GM18858 (cell line): Measurements from ENCODE around the gene BTBD8.
A peak's percentile ranks its signal among the peaks of the same experiment; 100 is the strongest.
"Not testable (repeated sequence)": the region's sequence is repeated elsewhere in the genome, so short reads cannot be mapped to it uniquely, and the experiment has no call there.

Experiments used
- ATAC-seq: cut with Tn5 transposase; IDR thresholded peaks from one replicate; pipeline ENCODE4 v1.9.1; 2021; ENCODE audit not compliant: unreplicated experiment

Gene BTBD8

GRCh38 chr1:92080128-92080985 lies at the start of gene BTBD8:
BTBD8 (plus strand) TSS chr1:92080345; CDS start chr1:92080572, 227 bp downstream.
- ATAC-seq, result peak; percentile 88

- no peak for ATAC-seq
Measured at GRCh38 chr1:92030656-92031107, 49.5 kb upstream of the BTBD8 start.

- no peak for ATAC-seq
Measured at GRCh38 chr1:92031281-92032110, 48.6 kb upstream of the BTBD8 start.

- no peak for ATAC-seq
Measured at GRCh38 chr1:92037400-92037799, 42.7 kb upstream of the BTBD8 start.

- ATAC-seq, result no peak
Measured at GRCh38 chr1:92038695-92039346, 41.3 kb upstream of the BTBD8 start.

- ATAC-seq, result no peak
Measured at GRCh38 chr1:92040971-92041370, 39.2 kb upstream of the BTBD8 start.

- no peak for ATAC-seq
Measured at GRCh38 chr1:92043621-92044020, 36.5 kb upstream of the BTBD8 start.

GRCh38 chr1:92045766-92046495 lies 34.2 kb upstream of the BTBD8 start:
- no peak for ATAC-seq

- ATAC-seq, result no peak
Measured at GRCh38 chr1:92051948-92052347, 28.2 kb upstream of the BTBD8 start.

- no peak for ATAC-seq
Measured at GRCh38 chr1:92065042-92065441, 15.1 kb upstream of the BTBD8 start.

- no peak for ATAC-seq
Measured at GRCh38 chr1:92066321-92066720, 13.8 kb upstream of the BTBD8 start.

- ATAC-seq, result no peak
Measured at GRCh38 chr1:92070892-92071291, 9.3 kb upstream of the BTBD8 start.

GRCh38 chr1:92074446-92074845 lies 5.7 kb upstream of the BTBD8 start:
- not testable (repeated sequence) for ATAC-seq

GRCh38 chr1:92075311-92075710 lies 4.8 kb upstream of the BTBD8 start, which contains the start of gene SETSIP:
SETSIP (minus strand) TSS chr1:92075411; CDS start chr1:92075411, 0 bp downstream.
- no peak for ATAC-seq

GRCh38 chr1:92076363-92076762 lies 3.8 kb upstream of the BTBD8 start:
- no peak for ATAC-seq

- ATAC-seq, result not testable (repeated sequence)
Measured at GRCh38 chr1:92078077-92078476, 2.1 kb upstream of the BTBD8 start.

GRCh38 chr1:92079441-92079840 lies 704 bp upstream of the BTBD8 start:
- ATAC-seq, result no peak

GRCh38 chr1:92081031-92081430 lies 886 bp downstream of the BTBD8 start:
- no peak for ATAC-seq

GRCh38 chr1:92084651-92085050 lies 4.5 kb downstream of the BTBD8 start:
- ATAC-seq, result no peak

GRCh38 chr1:92085727-92086126 lies 5.6 kb downstream of the BTBD8 start:
- no peak for ATAC-seq

- ATAC-seq, result no peak
Measured at GRCh38 chr1:92087542-92087941, 7.4 kb downstream of the BTBD8 start.
